H9 (cell line): ENCODE results near the gene RNLS. TPM values are rescaled to one million over a fixed set of nuclear protein-coding genes. Genes with fewer than 3 reads are reported as not detected.

Experiments used
- DNase-seq: peaks from one replicate; pipeline ENCODE4 v3.0.0-alpha.2; 2017
- H2AFZ ChIP-seq: one replicate; pipeline ENCODE4 v1.6.1; 2013; ENCODE audit warnings: mild to moderate bottlenecking, low read length, control low read depth, moderate library complexity
- H2AK5ac ChIP-seq: 2 replicates; pipeline ENCODE4 v1.6.1; 2013; ENCODE audit warnings: low read length, control low read depth, mixed read lengths; ENCODE audit not compliant: insufficient read length
- H2BK120ac ChIP-seq: one replicate; pipeline ENCODE4 v1.6.1; 2013; ENCODE audit warnings: low read depth, mild to moderate bottlenecking, low read length, control low read depth, inconsistent platforms; ENCODE audit not compliant: poor library complexity, severe bottlenecking
- H2BK12ac ChIP-seq: 2 replicates; pipeline ENCODE4 v1.6.1; 2013; ENCODE audit warnings: low read length, control low read depth, mixed read lengths, low read depth; ENCODE audit not compliant: insufficient read length
- H2BK15ac ChIP-seq: 2 replicates; pipeline ENCODE4 v1.6.1; 2013; ENCODE audit warnings: low read depth, low read length, control low read depth
- H2BK20ac ChIP-seq: one replicate; pipeline ENCODE4 v1.6.1; 2013; ENCODE audit warnings: low read depth, mild to moderate bottlenecking, low read length, control low read depth, inconsistent platforms; ENCODE audit not compliant: poor library complexity, severe bottlenecking
- H2BK5ac ChIP-seq: 2 replicates; pipeline ENCODE4 v1.6.1; 2013; ENCODE audit warnings: low read length, control low read depth, mixed read lengths; ENCODE audit not compliant: insufficient read length
- H3K14ac ChIP-seq: 2 replicates; pipeline ENCODE4 v1.6.1; 2013; ENCODE audit warnings: low read length, control low read depth; ENCODE audit not compliant: insufficient read depth
- H3K18ac ChIP-seq: 2 replicates; pipeline ENCODE4 v1.6.1; 2013; ENCODE audit warnings: low read depth, mild to moderate bottlenecking, mixed read lengths, low read length, control low read depth; ENCODE audit not compliant: insufficient read length
- H3K23ac ChIP-seq: 2 replicates; pipeline ENCODE4 v1.6.1; 2013; ENCODE audit warnings: low read length, control low read depth, mixed read lengths, low read depth; ENCODE audit not compliant: insufficient read length
- H3K23me2 ChIP-seq: 2 replicates; pipeline ENCODE4 v1.6.1; 2013; ENCODE audit warnings: low read depth, mild to moderate bottlenecking, mixed read lengths, low read length, control low read depth; ENCODE audit not compliant: insufficient read length, poor library complexity, severe bottlenecking
- H3K27ac ChIP-seq: 2 replicates; pipeline ENCODE4 v1.5.1; 2013; ENCODE audit warnings: low read length, control low read depth, mixed read lengths, low read depth; ENCODE audit not compliant: insufficient read length
- H3K27me3 ChIP-seq: 2 replicates; pipeline ENCODE4 v1.6.1; 2013; ENCODE audit warnings: low read length, control low read depth, inconsistent platforms; ENCODE audit not compliant: insufficient read depth
- H3K4ac ChIP-seq: 2 replicates; pipeline ENCODE4 v1.6.1; 2013; ENCODE audit warnings: low read depth, mild to moderate bottlenecking, control low read depth, inconsistent platforms, low read length, moderate library complexity
- H3K4me1 ChIP-seq: 2 replicates; pipeline ENCODE4 v1.6.1; 2013; ENCODE audit warnings: low read length, control low read depth, inconsistent platforms; ENCODE audit not compliant: insufficient read depth
- H3K4me2 ChIP-seq: 2 replicates; pipeline ENCODE4 v1.6.1; 2013; ENCODE audit warnings: low read length, control low read depth, mixed read lengths; ENCODE audit not compliant: insufficient read length, insufficient read depth
- H3K56ac ChIP-seq: 2 replicates; pipeline ENCODE4 v1.6.1; 2013; ENCODE audit warnings: low read depth, mild to moderate bottlenecking, mixed read lengths, low read length, control low read depth; ENCODE audit not compliant: insufficient read length
- H3K79me1 ChIP-seq: 2 replicates; pipeline ENCODE4 v1.6.1; 2013; ENCODE audit warnings: low read depth, mild to moderate bottlenecking, moderate library complexity, low read length, control low read depth, inconsistent platforms; ENCODE audit not compliant: insufficient read depth, poor library complexity, severe bottlenecking
- H3K79me2 ChIP-seq: 2 replicates; pipeline ENCODE4 v1.6.1; 2013; ENCODE audit warnings: low read length, control low read depth, inconsistent platforms; ENCODE audit not compliant: insufficient read depth
- H3K9ac ChIP-seq: 2 replicates; pipeline ENCODE4 v1.6.1; 2013; ENCODE audit warnings: low read length, control low read depth, mixed read lengths; ENCODE audit not compliant: insufficient read length; ENCODE audit errors: extremely low read depth
- H3K9me3 ChIP-seq: one replicate; pipeline ENCODE4 v1.6.1; 2013; ENCODE audit warnings: low read depth, low read length, inconsistent platforms; ENCODE audit not compliant: control insufficient read depth
- H3T11ph ChIP-seq: one replicate; pipeline ENCODE4 v1.6.1; 2013; ENCODE audit warnings: mild to moderate bottlenecking, low read length, control low read depth, inconsistent platforms
- H4K20me1 ChIP-seq: one replicate; pipeline ENCODE4 v1.6.1; 2013; ENCODE audit not compliant: control insufficient read depth, insufficient read length, insufficient read depth
- H4K5ac ChIP-seq: 2 replicates; pipeline ENCODE4 v1.6.1; 2013; ENCODE audit warnings: low read depth, mild to moderate bottlenecking, mixed read lengths, low read length, control low read depth; ENCODE audit not compliant: insufficient read length
- H4K8ac ChIP-seq: replicated peaks from 2 replicates; pipeline ENCODE4 v1.6.1; 2013; ENCODE audit warnings: low read length, control low read depth, mixed read lengths, low read depth; ENCODE audit not compliant: insufficient read length
- H4K91ac ChIP-seq: 2 replicates; pipeline ENCODE4 v1.6.1; 2013; ENCODE audit warnings: low read depth, mild to moderate bottlenecking, moderate library complexity, mixed read lengths, low read length, control low read depth; ENCODE audit not compliant: insufficient read length
- H3K27ac Mint-ChIP-seq, 3 experiments: 2 replicates in 2 of 3; 3 replicates in 1 of 3; pipeline ENCODE4 v1.8.0; 2020 to 2021; ENCODE audit warnings: mixed read lengths in 3 of 3, mild to moderate bottlenecking in 1 of 3, moderate library complexity in 1 of 3
- H3K27me3 Mint-ChIP-seq: 2 replicates; pipeline ENCODE4 v1.8.0; 2021; ENCODE audit warnings: low read depth, mild to moderate bottlenecking, moderate library complexity, mixed read lengths
- H3K36me3 Mint-ChIP-seq, 3 experiments: 2 replicates in 2 of 3; 3 replicates in 1 of 3; pipeline ENCODE4 v1.8.0; 2020 to 2021; ENCODE audit warnings: low read depth in 3 of 3, mixed read lengths in 3 of 3; ENCODE audit not compliant: insufficient read depth in 1 of 3
- H3K4me1 Mint-ChIP-seq, 2 experiments: 2 replicates each; pipeline ENCODE4 v1.8.0; 2020; ENCODE audit warnings: mixed read lengths in 2 of 2
- H3K4me3 Mint-ChIP-seq, 2 experiments: 2 replicates in 1 of 2; 3 replicates in 1 of 2; pipeline ENCODE4 v1.8.0; 2020 to 2021; ENCODE audit warnings: mild to moderate bottlenecking in 2 of 2, mixed read lengths in 2 of 2, moderate library complexity in 1 of 2
- H3K9me3 Mint-ChIP-seq, 2 experiments: 2 replicates in 1 of 2; 3 replicates in 1 of 2; pipeline ENCODE4 v1.8.0; 2020; ENCODE audit warnings: mild to moderate bottlenecking in 2 of 2, mixed read lengths in 2 of 2, moderate library complexity in 1 of 2
- CTCF ChIP-seq: fragments of 200-600 bp; sonication (generic); conservative IDR thresholded peaks from 3 replicates; pipeline ENCODE4 v1.8.0; 2021; ENCODE audit warnings: antibody characterized with exemption, mild to moderate bottlenecking
- WGBS: extraction: QIAGEN DNeasy Blood & Tissue Kit; methylation state at CpG from one replicate; pipeline ENCODE4 v1.1.7; 2013; ENCODE audit warnings: missing lambda C conversion rate, low lambda C conversion rate, mixed read lengths; ENCODE audit not compliant: insufficient read length; ENCODE audit errors: extremely low coverage; 5-methylcytosine and 5-hydroxymethylcytosine counted together
- total RNA-seq: library from RNA; stranded (reverse); gene quantifications from 2 replicates; pipeline ENCODE4 v1.2.1, GENCODE V29; 2021

Gene RNLS
- total RNA-seq, 1 experiment from 2014 or later: 7.5 TPM

GRCh38 chr10:88254091-88254490, 329.0 kb downstream of the RNLS start:
- H2BK20ac ChIP-seq: no peak overlapping the region
- H3K79me2 ChIP-seq: no peaks in the 10 kb centered on the region
- no peaks in the 10 kb centered on the region for H3K27me3 ChIP-seq
- DNase-seq: no peak
- H4K5ac ChIP-seq: no peak overlapping the region
- WGBS: no CpG with 5 or more reads among the region's 1 CpG
- H4K8ac ChIP-seq: no peak overlapping the region
- TF ChIP-seq CTCF: no peak
- no peak overlapping the region for H2AK5ac ChIP-seq
- H2AFZ ChIP-seq: no peak overlapping the region
- no peaks in the 10 kb centered on the region for H3K27me3 Mint-ChIP-seq
- no peak overlapping the region for H2BK120ac ChIP-seq
- H3K4me2 ChIP-seq: no peak overlapping the region
- H3K4me3 Mint-ChIP-seq: no peak overlapping the region
- no peak overlapping the region for H3K4ac ChIP-seq
- H3K18ac ChIP-seq: no peak overlapping the region
- H3K27ac ChIP-seq: no peak overlapping the region
- no peaks in the 10 kb centered on the region for H3K9me3 Mint-ChIP-seq
- no peaks in the 10 kb centered on the region for H3K23me2 ChIP-seq
- no peak overlapping the region for H3K56ac ChIP-seq
- no peak overlapping the region for H2BK12ac ChIP-seq
- no peaks in the 10 kb centered on the region for H4K20me1 ChIP-seq
- no peak overlapping the region for H2BK15ac ChIP-seq
- H3K27ac Mint-ChIP-seq: no peak overlapping the region
- no peak overlapping the region for H3K23ac ChIP-seq
- no peak overlapping the region for H4K91ac ChIP-seq
- no peaks in the 10 kb centered on the region for H3K4me1 Mint-ChIP-seq
- no peaks in the 10 kb centered on the region for H3K79me1 ChIP-seq
- H3K4me1 ChIP-seq: no peaks in the 10 kb centered on the region
- no peaks in the 10 kb centered on the region for H3K36me3 Mint-ChIP-seq
- no peak overlapping the region for H2BK5ac ChIP-seq
- no peak overlapping the region for H3K14ac ChIP-seq
- no peaks in the 10 kb centered on the region for H3K9me3 ChIP-seq
- H3T11ph ChIP-seq: no peak overlapping the region
- no peak overlapping the region for H3K9ac ChIP-seq
